CD4-positive, alpha-beta T cell treated with Interleukin-15 for 4 hours (primary cell): ENCODE measurements around the gene CHRDL1.
"Not testable (repeated sequence)": the region's sequence is repeated elsewhere in the genome, so short reads cannot be mapped to it uniquely, and the experiment has no call there.

Experiments
- DNase-seq: peaks from one replicate; pipeline ENCODE4 v3.0.0-alpha.2; 2020; ENCODE audit warnings: low spot score

The CHRDL1 gene

DNA sequence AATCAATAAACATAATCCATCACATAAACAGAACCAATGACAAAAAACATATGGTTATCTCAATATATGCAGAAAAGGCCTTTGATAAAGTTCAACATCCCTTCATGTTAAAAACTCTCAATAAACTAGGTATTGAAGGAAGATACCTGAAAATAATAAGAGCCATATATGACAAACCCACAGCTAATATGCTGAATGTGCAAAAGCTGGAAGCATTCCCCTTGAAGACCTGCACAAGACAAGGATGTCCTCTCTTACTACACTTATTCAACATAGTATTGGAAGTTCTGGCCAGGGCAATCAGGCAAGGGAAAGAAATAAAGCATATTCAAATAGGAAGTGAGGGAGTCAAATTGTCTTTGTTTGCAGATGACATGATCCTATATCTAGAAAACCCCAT lies 141.3 kb downstream of the CHRDL1 start:
- DNase-seq: not testable (repeated sequence)

DNA sequence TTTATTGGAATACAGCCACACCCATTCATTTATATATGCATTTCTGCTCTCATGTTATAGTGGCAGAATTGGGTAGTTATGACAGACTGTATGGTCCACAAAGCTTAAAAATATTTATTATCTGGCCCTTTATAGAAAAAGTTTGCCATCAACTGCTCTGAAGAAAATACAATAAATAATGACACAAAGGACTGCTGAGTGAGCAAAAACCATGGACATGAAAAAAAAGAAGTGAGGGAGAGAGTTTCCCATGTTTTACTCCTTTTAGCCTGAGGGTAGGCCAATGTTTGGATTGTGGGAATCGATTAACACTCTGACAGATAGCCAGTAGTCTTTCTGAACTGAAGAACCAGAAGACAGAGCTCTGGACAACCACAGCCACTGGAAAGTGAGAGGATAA lies 149.2 kb downstream of the CHRDL1 start:
- no peak for DNase-seq
